ENCODE data around the gene CCL7. TPM values are rescaled to one million over a fixed set of nuclear protein-coding genes. Genes with fewer than 3 reads are reported as not detected.
A peak's percentile ranks its signal among the peaks of the same experiment; 100 is the strongest.

Gene CCL7
- total RNA-seq, 1 donor from 2014 or later: 0.17 TPM

DNA sequence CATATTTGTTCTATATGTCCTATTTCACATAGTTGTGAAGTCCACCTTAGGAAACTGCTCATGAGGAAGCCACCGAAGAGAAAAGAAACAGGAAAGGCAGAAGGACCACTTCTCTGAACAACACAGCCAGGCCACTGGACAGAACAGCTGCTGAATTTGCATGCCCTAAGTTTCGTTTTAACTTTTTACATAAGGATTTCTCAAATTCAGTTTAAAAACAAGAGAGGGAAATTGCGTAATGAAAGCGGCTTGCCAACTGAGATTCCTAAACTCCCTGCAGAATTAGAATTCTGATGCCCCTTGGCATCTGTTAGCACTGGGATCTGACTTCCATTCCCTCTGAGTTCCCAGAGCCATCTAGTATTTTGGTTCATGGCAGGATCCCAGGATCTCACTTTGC, 44.3 kb downstream of the CCL7 start:
- DNase-seq (ENCODE audit: low read depth): no peak

DNA sequence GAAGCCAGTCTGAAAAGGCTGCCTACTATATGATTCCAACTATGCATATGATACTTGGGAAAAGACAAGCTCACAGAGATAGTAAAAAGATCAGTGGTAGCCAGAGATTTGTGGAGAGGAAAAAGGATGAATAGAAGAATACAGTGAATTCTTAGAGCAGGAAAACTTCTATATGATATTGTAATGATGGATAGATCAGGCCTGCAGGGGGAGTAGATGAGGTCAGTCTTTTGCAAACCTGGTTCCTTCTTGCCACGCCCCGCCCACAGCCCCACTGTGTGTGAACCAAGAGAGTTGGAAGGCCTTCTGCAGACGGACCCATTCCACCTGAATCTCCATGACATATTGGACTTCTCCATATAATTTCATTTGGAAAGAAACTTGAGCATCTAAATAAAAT, 48.5 kb downstream of the CCL7 start:
- TF ChIP-seq, protein P1, sequence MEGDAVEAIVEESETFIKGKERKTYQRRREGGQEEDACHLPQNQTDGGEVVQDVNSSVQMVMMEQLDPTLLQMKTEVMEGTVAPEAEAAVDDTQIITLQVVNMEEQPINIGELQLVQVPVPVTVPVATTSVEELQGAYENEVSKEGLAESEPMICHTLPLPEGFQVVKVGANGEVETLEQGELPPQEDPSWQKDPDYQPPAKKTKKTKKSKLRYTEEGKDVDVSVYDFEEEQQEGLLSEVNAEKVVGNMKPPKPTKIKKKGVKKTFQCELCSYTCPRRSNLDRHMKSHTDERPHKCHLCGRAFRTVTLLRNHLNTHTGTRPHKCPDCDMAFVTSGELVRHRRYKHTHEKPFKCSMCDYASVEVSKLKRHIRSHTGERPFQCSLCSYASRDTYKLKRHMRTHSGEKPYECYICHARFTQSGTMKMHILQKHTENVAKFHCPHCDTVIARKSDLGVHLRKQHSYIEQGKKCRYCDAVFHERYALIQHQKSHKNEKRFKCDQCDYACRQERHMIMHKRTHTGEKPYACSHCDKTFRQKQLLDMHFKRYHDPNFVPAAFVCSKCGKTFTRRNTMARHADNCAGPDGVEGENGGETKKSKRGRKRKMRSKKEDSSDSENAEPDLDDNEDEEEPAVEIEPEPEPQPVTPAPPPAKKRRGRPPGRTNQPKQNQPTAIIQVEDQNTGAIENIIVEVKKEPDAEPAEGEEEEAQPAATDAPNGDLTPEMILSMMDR (conservative IDR thresholded peaks at IDR 0.05; ENCODE audit: low read depth, low read length): peak; percentile 5
- no peak overlapping the region for H3K4me3 ChIP-seq (ENCODE audit: low read depth, low read length)
- DNase-seq (ENCODE audit: low read depth): no peak

More for the DNA sequence above, 44.3 kb downstream of the CCL7 start:
- H3K4me3 ChIP-seq (ENCODE audit: low read depth, low read length): no peak overlapping the region
- TF ChIP-seq, protein P1 (conservative IDR thresholded peaks at IDR 0.05; ENCODE audit: low read depth, low read length): no peak

DNA sequence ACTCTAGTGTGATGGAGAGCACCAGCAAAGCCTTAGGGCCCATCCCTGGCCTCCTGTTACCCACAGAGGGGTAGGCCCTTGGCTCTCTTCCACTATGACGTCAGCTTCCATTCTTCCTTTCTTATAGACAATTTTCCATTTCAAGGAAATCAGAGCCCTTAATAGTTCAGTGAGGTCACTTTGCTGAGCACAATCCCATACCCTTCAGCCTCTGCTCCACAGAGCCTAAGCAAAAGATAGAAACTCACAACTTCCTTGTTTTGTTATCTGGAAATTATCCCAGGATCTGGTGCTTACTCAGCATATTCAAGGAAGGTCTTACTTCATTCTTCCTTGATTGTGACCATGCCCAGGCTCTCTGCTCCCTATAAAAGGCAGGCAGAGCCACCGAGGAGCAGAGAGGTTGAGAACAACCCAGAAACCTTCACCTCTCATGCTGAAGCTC, 49.0 kb downstream of the CCL7 start, which contains the start of gene CCL8:
TSS of gene CCL8 (plus strand) at position 397 of the 445 bp plus-strand sequence. CDS start 67 bp downstream, outside the sequence.
- H3K4me3 ChIP-seq (ENCODE audit: low read depth, low read length): no peak within 1 kb of the TSS
- TF ChIP-seq, protein P1 (conservative IDR thresholded peaks at IDR 0.05; ENCODE audit: low read depth, low read length): no peak
- DNase-seq (ENCODE audit: low read depth): no peak

Other genes starting within 250 kb of the CCL7 start
- gene CCL2, start 14.9 kb upstream of the CCL7 start, total RNA-seq: 4.7 and 35.7 TPM in 2 replicates
- not detected in 2 replicates for gene CCL11, start 15.5 kb downstream of the CCL7 start, total RNA-seq
- not detected in 2 replicates for gene CCL8, start 49.2 kb downstream of the CCL7 start, total RNA-seq
- gene CCL13, start 86.3 kb downstream of the CCL7 start, total RNA-seq: not detected in 2 replicates
- not detected in 2 replicates for gene CCL1, start 93.0 kb downstream of the CCL7 start, total RNA-seq